Activated T-helper 9 cell treated with anti-CD3 and anti-CD28 coated beads, Interleukin-2, amount 50 U/mL, for 16 hours (primary cell): Measurements from ENCODE around the gene TNK1.

ENCODE experiments used
- DNase-seq: peaks from one replicate; pipeline ENCODE4 v3.0.0-alpha.2; 2020; ENCODE audit warnings: low read depth

TNK1 gene

DNA sequence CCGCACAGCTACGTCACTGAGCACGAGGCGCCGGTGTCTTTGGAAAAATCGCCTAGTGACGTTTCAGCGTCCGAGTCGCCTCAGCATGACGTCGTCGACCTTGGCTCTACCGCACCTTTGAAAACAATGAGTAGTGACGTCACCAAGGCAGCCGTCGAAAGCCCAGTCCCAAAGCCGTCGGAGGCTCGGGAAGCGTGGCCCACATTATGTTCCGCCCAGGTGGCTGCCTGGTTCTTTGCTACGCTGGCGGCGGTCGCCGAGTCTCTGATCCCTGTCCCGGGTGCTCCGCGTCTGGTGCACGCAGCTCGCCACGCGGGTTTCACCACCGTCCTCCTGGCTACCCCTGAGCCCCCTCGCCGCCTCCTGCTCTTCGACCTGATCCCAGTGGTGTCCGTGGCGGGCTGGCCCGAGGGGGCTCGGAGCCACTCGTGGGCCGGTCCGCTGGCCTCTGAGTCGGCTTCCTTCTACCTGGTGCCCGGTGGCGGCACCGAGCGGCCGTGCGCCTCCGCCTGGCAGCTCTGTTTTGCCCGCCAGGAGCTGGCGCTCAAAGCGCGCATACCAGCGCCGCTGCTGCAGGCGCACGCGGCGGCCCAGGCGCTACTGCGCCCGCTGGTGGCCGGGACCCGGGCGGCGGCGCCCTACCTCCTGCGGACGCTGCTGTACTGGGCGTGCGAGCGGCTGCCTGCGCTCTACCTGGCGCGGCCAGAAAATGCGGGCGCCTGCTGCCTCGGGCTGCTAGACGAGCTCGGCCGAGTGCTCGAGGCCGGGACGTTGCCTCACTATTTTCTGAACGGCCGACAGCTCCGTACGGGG lies 55.9 kb downstream of the TNK1 start:
- peak; percentile 71 for DNase-seq

DNA sequence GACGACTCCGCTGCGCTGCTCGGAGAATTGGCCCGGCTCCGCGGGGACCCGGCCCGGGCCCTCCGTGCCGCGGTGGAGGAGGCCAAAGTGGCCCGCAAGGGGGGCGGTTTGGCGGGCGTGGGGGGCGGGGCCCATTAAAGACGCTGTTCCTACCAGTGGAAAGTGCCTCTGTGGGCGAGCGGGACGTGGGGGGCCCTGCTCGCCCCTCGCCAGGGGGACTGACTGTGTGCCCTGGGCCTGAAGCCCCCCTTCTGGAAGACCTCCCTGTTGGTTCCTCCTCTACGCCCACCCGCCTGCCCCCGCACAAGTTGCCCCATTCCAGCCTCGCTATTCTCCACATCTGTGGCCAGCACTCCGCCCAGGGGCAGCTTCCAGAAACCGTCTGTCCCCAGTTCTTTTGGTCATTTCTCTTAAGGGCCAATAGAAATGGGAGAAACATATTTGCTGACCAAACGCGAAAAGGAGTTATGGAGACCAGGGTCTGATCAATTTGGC lies 56.5 kb downstream of the TNK1 start:
- no peak for DNase-seq

DNA sequence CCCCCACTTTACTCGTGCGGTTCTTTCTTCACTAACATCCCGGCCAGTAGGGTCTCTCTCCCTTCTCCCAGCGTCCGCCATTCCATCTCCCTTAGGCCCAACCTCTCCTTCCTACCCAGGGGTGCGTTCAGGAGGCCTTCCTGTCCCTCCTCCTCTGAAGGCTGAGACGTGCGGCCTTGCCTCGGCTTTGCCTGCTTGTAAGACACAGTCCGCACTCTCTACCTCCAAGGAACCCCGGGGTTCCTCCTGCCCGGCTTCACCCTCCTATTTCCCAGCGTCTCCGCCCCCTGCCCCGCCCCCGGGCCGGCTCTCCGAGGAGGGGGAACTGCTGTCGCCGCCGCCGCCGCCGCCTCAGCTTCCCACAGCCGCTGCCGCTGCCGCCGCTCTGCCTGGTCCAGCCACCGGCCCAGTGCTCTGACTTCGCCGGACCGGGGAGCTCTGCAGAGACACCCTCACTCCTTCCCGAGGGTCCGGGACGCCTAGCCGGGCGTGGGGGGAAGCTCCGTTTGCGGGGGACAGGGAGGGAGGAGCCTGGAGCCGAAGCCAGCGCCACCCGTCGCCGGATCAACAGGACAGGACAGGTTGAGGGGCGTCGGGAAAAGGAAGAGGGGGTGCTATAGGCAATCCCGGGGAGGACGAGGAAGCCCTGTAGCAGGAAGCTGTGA lies 57.2 kb downstream of the TNK1 start:
- DNase-seq: no peak

DNA sequence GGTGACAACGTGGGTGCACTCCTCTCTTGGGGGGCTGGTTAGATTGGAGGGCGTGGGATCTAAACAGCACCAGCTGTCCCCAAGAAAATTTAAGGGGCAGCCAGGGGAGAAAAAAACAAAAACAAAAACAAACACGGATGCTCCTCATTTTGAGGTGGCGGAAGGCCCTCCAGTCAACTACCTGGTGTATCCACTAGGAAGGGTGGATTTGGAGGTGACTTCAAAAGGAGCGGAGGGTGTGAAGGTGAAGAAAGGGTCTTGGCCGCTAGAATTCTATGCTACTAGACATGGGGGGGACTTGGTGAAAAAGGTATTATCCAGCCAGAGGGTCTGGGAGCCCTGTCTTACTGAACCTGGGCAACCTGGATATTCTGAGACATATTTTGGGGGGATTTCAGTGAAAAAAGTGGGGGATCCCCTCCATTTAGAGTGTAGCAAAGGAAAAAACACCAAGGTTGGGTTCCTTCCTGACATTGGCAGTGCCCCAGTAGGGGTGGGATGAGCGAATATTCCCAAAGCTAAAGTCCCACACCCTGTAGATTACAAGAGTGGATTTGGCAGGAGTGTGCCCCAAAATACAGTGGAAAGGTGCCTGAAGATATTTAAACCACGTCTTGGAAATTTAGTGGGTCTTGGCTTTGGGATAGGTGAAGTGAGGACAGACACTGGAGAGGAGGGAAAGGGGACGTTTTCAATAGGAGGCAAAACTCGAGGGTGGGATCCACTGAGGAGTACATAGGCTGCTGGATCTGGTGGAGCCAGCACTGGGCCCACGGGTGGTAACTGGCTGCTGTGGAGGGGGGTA lies 58.0 kb downstream of the TNK1 start:
- no peak for DNase-seq
